Activated CD8-positive, alpha-beta memory T cell treated with anti-CD3 and anti-CD28 coated beads for 36 hours (primary cell): ENCODE measurements around the gene RNASEH2C. TPM values are rescaled to one million over a fixed set of nuclear protein-coding genes. Genes with fewer than 3 reads are reported as not detected.
"Not testable (repeated sequence)": the region's sequence is repeated elsewhere in the genome, so short reads cannot be mapped to it uniquely, and the experiment has no call there.

Experiments used
- CTCF ChIA-PET: fragments of 350-600 bp; sonication (Branson Sonifier 250); formaldehyde crosslinking; loops from one replicate; lab custom pipeline; 2021; ENCODE audit warnings: antibody characterized with exemption; lab: Charles Lee
- POLR2A ChIA-PET: fragments of 350-600 bp; sonication (Branson Sonifier 250); formaldehyde crosslinking; loops from one replicate; lab custom pipeline; 2021; ENCODE audit warnings: antibody characterized with exemption; lab: Charles Lee
- total RNA-seq, 2 experiments: library from RNA; stranded (reverse); gene quantifications; one replicate each; pipeline ENCODE4 v1.2.3, GENCODE V29; 2021

The RNASEH2C gene
- total RNA-seq, 2 experiments from 2014 or later: 116 to 130 TPM

DNA sequence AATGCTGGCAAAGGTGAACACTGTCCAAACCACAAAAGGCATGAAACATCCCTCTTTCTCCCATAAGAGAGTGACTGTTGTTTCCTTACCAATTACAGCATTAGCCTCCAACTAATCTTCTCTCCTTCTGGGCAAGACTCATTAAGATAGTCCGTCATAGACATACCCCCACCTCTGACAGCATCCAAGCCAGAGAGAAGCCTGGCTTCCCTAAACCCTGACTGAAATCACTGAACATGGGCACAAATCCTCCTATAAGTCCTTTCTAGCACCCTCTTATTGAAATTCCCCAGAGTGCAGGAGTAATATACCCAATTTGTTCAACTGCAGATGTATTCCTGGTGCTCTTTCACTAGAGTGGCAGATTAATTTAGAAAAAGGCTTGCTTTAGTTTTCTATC lies 1.7 kb upstream of the RNASEH2C start:
- ChIA-PET CTCF (interaction anchor here (1.6 to 3.2 kb wide), 2 partner anchors 57 to 96 kb away, joined by 5 to 13 read pairs; no protein-coding TSS in a partner anchor), POLR2A (no interaction called here)

DNA sequence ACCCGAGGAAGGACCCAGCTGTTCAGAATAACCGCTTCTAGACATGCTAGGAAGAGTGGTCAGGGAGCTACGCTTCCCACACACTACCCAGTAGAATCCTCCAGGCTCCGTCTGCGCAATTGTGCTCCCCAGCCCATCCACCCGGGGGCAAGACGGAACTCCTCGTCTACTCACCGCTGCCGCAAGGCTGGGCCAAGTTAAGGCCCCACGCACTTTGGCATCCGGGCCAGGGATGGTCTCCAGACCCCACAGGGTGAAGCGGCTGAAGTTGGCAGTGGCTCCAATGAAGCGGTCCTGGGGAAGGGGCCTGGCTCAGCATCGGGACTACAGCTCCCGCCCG lies 757 bp downstream of the RNASEH2C start:
- ChIA-PET CTCF (interaction anchor here (0.7 to 2.4 kb wide), 8 partner anchors 8 to 99 kb away, joined by 3 to 23 read pairs (median 6); partner anchors contain the start of genes AP5B1 and KAT5), POLR2A (interaction anchor here (0.7 to 1.0 kb wide), 3 partner anchors 60 to 171 kb away, joined by 3 to 4 read pairs (median 3); partner anchors contain the start of gene CCDC85B)

- ChIA-PET POLR2A (interaction anchor here (0.7 to 1.2 kb wide), 4 partner anchors 61 to 172 kb away, joined by 3 to 4 read pairs (median 3); partner anchors contain the start of gene CCDC85B), CTCF (interaction anchor here (0.7 to 2.4 kb wide), 6 partner anchors 8 to 100 kb away, joined by 3 to 23 read pairs (median 6); partner anchors contain the start of genes AP5B1 and KAT5)
These were observed 1.6 kb downstream of the RNASEH2C start for GRCh38 chr11:65718964-65719492.

- POLR2A ChIA-PET: interaction anchor here (1.2 kb wide), 1 partner anchor 65 kb away, joined by 3 read pairs; no protein-coding TSS in a partner anchor
These were observed 2.1 kb downstream of the RNASEH2C start for GRCh38 chr11:65718531-65718930.

GRCh38 chr11:65717906-65718305 lies 2.7 kb downstream of the RNASEH2C start:
- ChIA-PET POLR2A (interaction anchor here (0.6 kb wide), 1 partner anchor 55 kb away, joined by 3 read pairs; no protein-coding TSS in a partner anchor), CTCF (no interaction called here)

More at GRCh38 chr11:65718531-65718930, 2.1 kb downstream of the RNASEH2C start:
- CTCF ChIA-PET: no interaction called here

GRCh38 chr11:65716774-65717405 lies 3.7 kb downstream of the RNASEH2C start:
- ChIA-PET CTCF (no interaction called here), POLR2A (no interaction called here)

DNA sequence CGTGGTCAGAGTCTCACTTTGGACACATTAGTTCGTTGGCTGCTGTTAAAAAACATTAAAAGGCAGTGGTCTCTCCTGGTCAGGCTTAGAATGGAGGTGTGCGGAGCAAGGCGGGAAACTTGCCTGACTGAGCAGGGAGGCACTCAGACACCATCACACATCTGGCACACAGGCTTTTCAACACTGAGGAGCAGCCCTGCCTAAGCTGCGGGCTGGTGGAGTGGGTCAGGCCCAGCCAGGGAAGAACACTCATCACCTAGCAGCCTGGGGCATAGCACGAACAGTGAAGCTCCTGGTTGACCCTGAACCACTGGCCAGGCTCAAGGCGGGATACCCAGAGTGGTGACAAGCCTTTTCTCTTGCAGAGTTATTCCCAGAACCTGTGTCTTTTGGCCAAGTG lies 4.3 kb downstream of the RNASEH2C start:
- CTCF ChIA-PET: no interaction called here
- POLR2A ChIA-PET: no interaction called here

GRCh38 chr11:65714433-65714832 lies 6.2 kb downstream of the RNASEH2C start:
- CTCF ChIA-PET: interaction anchor here (1.2 to 1.5 kb wide), 2 partner anchors 103 to 308 kb away, joined by 3 read pairs; no protein-coding TSS in a partner anchor
- POLR2A ChIA-PET: interaction anchor here (0.5 kb wide), 1 partner anchor 20 kb away, joined by 3 read pairs; no protein-coding TSS in a partner anchor

DNA sequence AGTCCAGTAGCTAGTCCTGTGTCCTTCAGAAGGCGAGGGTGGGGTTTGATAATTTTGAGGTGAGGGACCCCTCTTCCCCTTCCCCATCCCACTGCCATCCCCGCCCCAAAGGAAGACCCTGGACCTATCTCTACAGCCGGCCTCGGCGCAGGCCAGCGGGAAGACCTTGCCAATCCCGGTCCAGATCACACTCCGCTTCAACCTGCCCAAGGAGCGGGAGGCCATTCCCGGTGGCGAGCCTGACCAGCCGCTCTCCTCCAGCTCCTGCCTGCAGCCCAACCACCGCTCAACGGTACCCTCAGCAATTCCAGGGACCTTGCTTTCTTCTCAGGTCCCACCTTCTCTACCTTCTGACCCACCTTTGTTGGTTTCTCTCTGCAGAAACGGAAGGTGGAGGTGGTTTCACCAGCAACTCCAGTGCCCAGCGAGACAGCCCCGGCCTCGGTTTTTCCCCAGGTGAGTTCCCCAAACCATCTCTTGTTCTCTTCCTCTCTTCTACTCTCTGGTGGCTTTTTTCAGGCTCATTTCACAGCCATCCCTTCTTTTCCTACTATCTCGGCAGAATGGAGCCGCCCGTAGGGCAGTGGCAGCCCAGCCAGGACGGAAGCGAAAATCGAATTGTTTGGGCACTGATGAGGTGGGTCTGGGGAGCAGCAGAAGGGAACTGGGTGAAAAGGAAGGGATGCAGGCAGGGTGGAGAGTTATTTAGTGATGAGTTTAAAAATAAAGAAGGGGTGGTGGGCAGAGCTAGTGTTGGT lies 7.2 kb downstream of the RNASEH2C start:
- ChIA-PET CTCF (interaction anchor here (1.3 to 3.1 kb wide), 4 partner anchors 59 to 309 kb away, joined by 3 to 32 read pairs (median 12); partner anchors contain the start of gene AP5B1), POLR2A (no interaction called here)

GRCh38 chr11:65712633-65713076 lies 7.9 kb downstream of the RNASEH2C start:
- POLR2A ChIA-PET: interaction anchor here (1.0 to 1.6 kb wide), 5 partner anchors 147 to 310 kb away, joined by 3 to 7 read pairs (median 3); partner anchors contain the start of genes CCDC85B and MUS81
- CTCF ChIA-PET: interaction anchor here (1.3 to 3.1 kb wide), 16 partner anchors 7 to 310 kb away, joined by 3 to 32 read pairs (median 8); partner anchors contain the start of genes AP5B1, FIBP, RNASEH2C and SNX32

DNA sequence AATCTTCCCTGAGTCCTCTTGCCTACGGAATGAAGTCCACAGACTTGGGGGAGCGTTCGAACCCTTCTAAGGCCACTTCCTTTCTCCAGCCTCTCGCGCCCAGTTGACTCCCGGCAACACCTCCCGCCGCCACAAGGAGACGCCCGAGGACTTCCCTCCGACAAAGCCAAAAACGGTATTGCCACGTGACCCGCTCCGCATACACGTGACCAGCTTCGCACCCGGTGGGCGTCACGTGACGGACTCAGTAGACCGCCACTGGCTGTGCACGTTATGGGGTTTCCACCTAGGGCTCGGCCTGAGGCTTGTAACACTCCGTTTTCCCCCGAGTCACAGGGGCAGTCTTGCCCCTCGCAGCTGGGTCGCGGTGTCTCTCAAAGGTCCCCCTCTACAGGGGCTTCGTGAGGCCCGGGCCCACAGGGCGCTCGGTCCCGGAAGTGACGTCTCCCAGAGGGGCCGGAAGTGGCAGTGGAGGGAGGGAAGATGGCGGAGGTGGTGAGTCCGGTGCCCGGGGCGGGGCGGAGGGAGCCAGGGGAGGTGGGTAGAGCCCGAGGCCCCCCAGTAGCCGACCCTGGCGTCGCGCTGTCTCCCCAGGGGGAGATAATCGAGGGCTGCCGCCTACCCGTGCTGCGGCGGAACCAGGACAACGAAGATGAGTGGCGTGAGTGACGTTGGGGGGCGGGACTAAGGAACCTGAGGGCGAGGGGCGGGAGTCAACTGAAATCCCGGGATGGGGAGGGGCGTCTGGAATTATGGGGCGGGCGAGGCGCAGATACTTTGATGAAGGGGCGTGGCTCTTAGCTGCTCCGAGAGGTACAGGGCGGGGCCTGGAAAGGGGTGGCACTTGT lies 8.6 kb downstream of the RNASEH2C start, which contains the start of gene KAT5:
TSS of gene KAT5 (plus strand) at position 468 of the 848 bp plus-strand sequence. CDS start at position 484, 16 bp downstream.
- CTCF ChIA-PET: interaction anchor here (0.6 to 3.1 kb wide), 33 partner anchors 8 to 536 kb away, joined by 3 to 32 read pairs (median 5); partner anchors contain the start of genes AP5B1, FIBP, RNASEH2C and SNX32
- POLR2A ChIA-PET: interaction anchor here (0.6 to 1.6 kb wide), 11 partner anchors 9 to 438 kb away, joined by 3 to 19 read pairs (median 3); partner anchors contain the start of genes CCDC85B, MUS81 and RNASEH2C

GRCh38 chr11:65710421-65710820 lies 10.2 kb downstream of the RNASEH2C start:
- POLR2A ChIA-PET: interaction anchor here (1.4 kb wide), 1 partner anchor 10 kb away, joined by 19 read pairs; the partner anchor contains the start of gene RNASEH2C

DNA sequence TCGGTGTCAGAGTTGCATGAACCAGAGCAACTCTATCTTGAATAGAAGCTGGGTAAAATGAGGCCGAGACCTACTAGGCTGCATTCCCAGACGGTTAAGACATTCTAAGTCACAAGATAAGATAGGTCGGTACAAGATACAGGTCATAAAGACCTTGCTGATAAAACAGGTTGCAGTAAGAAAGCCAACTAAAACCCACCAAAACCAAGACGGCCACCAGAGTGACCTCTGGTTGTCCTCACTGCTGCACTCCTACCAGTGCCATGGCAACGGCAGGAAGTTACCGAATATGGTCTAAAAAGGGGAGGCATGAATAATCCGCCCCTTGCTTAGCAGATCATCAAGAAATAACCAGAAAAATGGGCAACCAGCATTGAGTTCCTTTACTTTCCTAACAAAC lies 10.9 kb downstream of the RNASEH2C start:
- POLR2A ChIA-PET: no interaction called here

More at GRCh38 chr11:65710421-65710820, 10.2 kb downstream of the RNASEH2C start:
- CTCF ChIA-PET: interaction anchor here (1.0 to 3.1 kb wide), 6 partner anchors 10 to 280 kb away, joined by 3 to 32 read pairs (median 6); partner anchors contain the start of genes AP5B1 and RNASEH2C

DNA sequence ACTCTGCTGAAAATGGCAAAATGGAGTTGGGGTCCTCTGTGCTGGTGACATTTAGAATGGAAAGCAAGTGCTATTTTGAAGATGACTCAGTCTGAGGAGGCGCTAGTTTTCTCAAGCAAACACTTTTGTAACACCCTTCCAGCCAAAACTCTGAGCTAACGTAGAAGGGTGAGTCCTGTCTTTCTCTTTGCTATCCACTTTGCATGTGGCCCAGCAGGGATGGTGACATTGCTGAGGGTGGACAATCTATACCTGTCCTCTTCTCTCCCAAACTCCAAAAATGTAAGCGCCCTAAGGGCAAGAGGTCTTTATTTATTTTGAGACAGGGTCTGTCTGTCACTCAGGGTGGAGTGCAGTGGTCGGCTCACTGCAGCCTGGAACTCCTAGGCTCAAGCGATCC lies 12.1 kb downstream of the RNASEH2C start:
- ChIA-PET CTCF (interaction anchor here (2.0 kb wide), 1 partner anchor 11 kb away, joined by 6 read pairs; no protein-coding TSS in a partner anchor), POLR2A (no interaction called here)

More for the DNA sequence above, 10.9 kb downstream of the RNASEH2C start:
- CTCF ChIA-PET: interaction anchor here (1.2 to 2.0 kb wide), 4 partner anchors 10 to 110 kb away, joined by 3 to 6 read pairs (median 4); no protein-coding TSS in a partner anchor

DNA sequence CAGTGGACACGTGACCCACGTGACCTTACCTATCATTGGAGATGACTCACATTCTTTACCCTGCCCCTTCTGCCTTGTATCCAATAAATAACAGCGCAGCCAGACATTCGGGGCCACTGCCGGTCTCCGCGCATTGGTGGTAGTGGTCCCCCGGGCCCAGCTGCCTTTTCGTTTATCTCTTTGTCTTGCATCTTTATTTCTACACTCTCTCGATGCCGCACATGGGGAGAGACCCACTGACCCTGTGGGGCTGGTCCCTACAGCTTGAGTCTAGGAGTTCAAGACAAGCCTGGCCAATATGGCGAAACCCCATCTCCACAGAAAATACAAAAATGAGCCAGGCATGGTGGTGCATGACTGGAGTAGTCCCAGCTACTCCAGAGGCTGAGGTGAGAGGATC lies 13.6 kb downstream of the RNASEH2C start:
- POLR2A ChIA-PET: not testable (repeated sequence)
- CTCF ChIA-PET: interaction anchor here (0.6 to 1.5 kb wide), 2 partner anchors 13 to 111 kb away, joined by 4 to 5 read pairs; partner anchors contain the start of gene RNASEH2C

DNA sequence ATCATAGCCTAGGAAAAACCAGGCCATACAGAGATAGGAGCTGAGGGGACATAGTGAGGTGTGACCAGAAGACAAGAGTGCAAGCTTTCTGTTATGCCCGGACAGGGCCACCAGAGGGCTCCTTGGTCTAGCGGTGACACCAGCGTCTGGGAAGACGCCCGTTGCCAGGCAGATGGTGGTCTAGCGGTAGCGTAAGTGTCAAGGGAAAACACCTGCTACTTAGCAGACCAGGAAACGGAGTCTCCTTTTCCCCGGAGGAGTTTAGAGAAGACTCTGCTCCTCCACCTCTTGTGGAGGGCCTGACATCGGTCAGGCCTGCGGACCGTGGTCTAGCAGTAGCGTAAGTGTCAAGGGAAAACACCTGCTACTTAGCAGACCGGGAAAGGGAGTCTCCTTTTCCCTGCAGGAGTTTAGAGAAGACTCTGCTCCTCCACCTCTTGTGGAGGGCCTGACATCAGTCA lies 14.3 kb downstream of the RNASEH2C start:
- ChIA-PET CTCF (interaction anchor here (0.6 to 1.9 kb wide), 6 partner anchors 10 to 121 kb away, joined by 3 to 9 read pairs (median 6); partner anchors contain the start of gene RNASEH2C), POLR2A (interaction anchor here (0.6 kb wide), 1 partner anchor 133 kb away, joined by 4 read pairs; no protein-coding TSS in a partner anchor)

DNA sequence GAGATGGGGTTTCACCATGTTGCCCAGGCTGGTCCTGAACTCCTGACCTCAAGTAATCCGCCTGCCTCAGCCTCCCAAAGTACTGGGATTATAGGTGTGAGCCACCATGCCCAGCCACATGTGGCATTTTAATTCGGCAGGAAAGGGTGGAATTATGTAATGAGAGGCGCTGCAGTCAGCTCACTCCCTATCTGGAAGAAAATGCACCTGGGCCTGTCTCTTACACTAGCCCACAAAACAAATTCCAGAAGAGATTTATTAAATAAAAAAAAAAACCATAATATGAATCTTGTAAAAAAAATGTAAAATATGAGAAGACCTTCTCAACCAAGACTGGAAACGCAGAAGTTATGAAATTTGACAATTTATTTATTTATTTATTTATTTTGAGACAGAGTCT lies 16.8 kb downstream of the RNASEH2C start:
- POLR2A ChIA-PET: no interaction called here

More for the DNA sequence above, 16.8 kb downstream of the RNASEH2C start:
- CTCF ChIA-PET: interaction anchor here (0.9 to 1.5 kb wide), 2 partner anchors 76 to 181 kb away, joined by 3 to 4 read pairs; no protein-coding TSS in a partner anchor
